WTC11 (cell line): ENCODE results near the gene ZDHHC1. TPM values are rescaled to one million over a fixed set of nuclear protein-coding genes. Genes with fewer than 3 reads are reported as not detected.

ENCODE experiments used
- ATAC-seq: fragments of 200-7000 bp; cut with Tn5 transposase; 2 replicates; pipeline ENCODE4 v1.10.0; 2021; ENCODE audit warnings: mild to moderate bottlenecking, moderate library complexity
- CTCF ChIA-PET: fragments of 300-600 bp; sonication (Branson Sonifier 250); formaldehyde crosslinking; loops from one replicate; lab custom pipeline; 2021; ENCODE audit warnings: antibody characterized with exemption; lab: Charles Lee
- POLR2A ChIA-PET: fragments of 350-600 bp; sonication (Branson Sonifier 250); formaldehyde crosslinking; loops from one replicate; lab custom pipeline; 2021; ENCODE audit warnings: antibody characterized with exemption; lab: Charles Lee
- DNase-seq: peaks from one replicate; pipeline ENCODE4 v3.0.0; 2021; ENCODE audit warnings: low spot score
- H3K27ac Mint-ChIP-seq: 2 replicates; pipeline ENCODE4 v1.8.0; 2021; ENCODE audit warnings: mixed read lengths
- H3K27me3 Mint-ChIP-seq: 2 replicates; pipeline ENCODE4 v1.8.0; 2021; ENCODE audit warnings: low read depth, mild to moderate bottlenecking, moderate library complexity, mixed read lengths
- H3K36me3 Mint-ChIP-seq: 2 replicates; pipeline ENCODE4 v1.8.0; 2021; ENCODE audit warnings: mixed read lengths
- H3K4me1 Mint-ChIP-seq: 2 replicates; pipeline ENCODE4 v1.8.0; 2022; ENCODE audit warnings: mixed read lengths
- H3K4me3 Mint-ChIP-seq: 2 replicates; pipeline ENCODE4 v1.8.0; 2021; ENCODE audit warnings: mild to moderate bottlenecking, moderate library complexity, mixed read lengths
- H3K9me3 Mint-ChIP-seq: 2 replicates; pipeline ENCODE4 v1.8.0; 2021; ENCODE audit warnings: mixed read lengths
- CTCF ChIP-seq: fragments of 200-600 bp; IDR thresholded peaks from 2 replicates; pipeline ENCODE4 v1.8.0; 2022; ENCODE audit warnings: antibody characterized with exemption
- ESRRA ChIP-seq: sonication (generic); formaldehyde crosslinking; IDR thresholded peaks from 2 replicates; pipeline ENCODE4 v1.8.1; 2022; ENCODE audit warnings: mild to moderate bottlenecking, missing genetic modification reagents, borderline replicate concordance
- ETV6 ChIP-seq: sonication (generic); formaldehyde crosslinking; IDR thresholded peaks from 2 replicates; pipeline ENCODE4 v1.8.1; 2022; ENCODE audit warnings: mild to moderate bottlenecking, missing genetic modification reagents
- GTF2I ChIP-seq: fragments of 250-450 bp; sonication (Bioruptor Pico); conservative IDR thresholded peaks from 2 replicates; pipeline ENCODE4 v1.4.0; 2021; ENCODE audit warnings: mild to moderate bottlenecking
- JAZF1 ChIP-seq: fragments of 250-450 bp; sonication (Bioruptor Pico); IDR thresholded peaks from 2 replicates; pipeline ENCODE4 v1.9.0; 2021; ENCODE audit warnings: moderate library complexity, mild to moderate bottlenecking, inconsistent platforms
- MAX ChIP-seq: sonication (generic); formaldehyde crosslinking; IDR thresholded peaks from 2 replicates; pipeline ENCODE4 v1.8.0; 2022; ENCODE audit warnings: mild to moderate bottlenecking, missing genetic modification reagents
- MYBL2 ChIP-seq: sonication (generic); formaldehyde crosslinking; IDR thresholded peaks from 2 replicates; pipeline ENCODE4 v1.8.1; 2023; ENCODE audit warnings: mild to moderate bottlenecking, moderate library complexity, missing genetic modification reagents
- OVOL2 ChIP-seq: fragments of 250-450 bp; sonication (Bioruptor Pico); IDR thresholded peaks from 2 replicates; pipeline ENCODE4 v1.9.0; 2021; ENCODE audit warnings: mild to moderate bottlenecking, borderline replicate concordance
- PRDM15 ChIP-seq: sonication (generic); formaldehyde crosslinking; IDR thresholded peaks from 2 replicates; pipeline ENCODE4 v1.8.0; 2022; ENCODE audit warnings: missing genetic modification reagents
- PRRX2 ChIP-seq: fragments of 250-450 bp; sonication (Bioruptor Pico); IDR thresholded peaks from 2 replicates; pipeline ENCODE4 v1.8.0; 2021; ENCODE audit warnings: mild to moderate bottlenecking
- SP1 ChIP-seq: sonication (generic); formaldehyde crosslinking; conservative IDR thresholded peaks from 2 replicates; pipeline ENCODE4 v1.8.1; 2022; ENCODE audit warnings: missing genetic modification reagents
- STAT6 ChIP-seq: sonication (generic); formaldehyde crosslinking; conservative IDR thresholded peaks from 2 replicates; pipeline ENCODE4 v1.8.1; 2023; ENCODE audit warnings: mild to moderate bottlenecking, low read depth, missing genetic modification reagents, moderate library complexity
- TEAD1 ChIP-seq: sonication (generic); formaldehyde crosslinking; IDR thresholded peaks from 2 replicates; pipeline ENCODE4 v1.8.0; 2022; ENCODE audit warnings: mild to moderate bottlenecking, missing genetic modification reagents
- TEAD4 ChIP-seq: sonication (generic); formaldehyde crosslinking; IDR thresholded peaks from 2 replicates; pipeline ENCODE4 v1.8.0; 2022; ENCODE audit warnings: mild to moderate bottlenecking, missing genetic modification reagents
- ZBTB21 ChIP-seq: sonication (generic); formaldehyde crosslinking; IDR thresholded peaks from 2 replicates; pipeline ENCODE4 v1.8.1; 2023; ENCODE audit warnings: mild to moderate bottlenecking, missing genetic modification reagents, borderline replicate concordance
- ZNF219 ChIP-seq: sonication (generic); formaldehyde crosslinking; IDR thresholded peaks from 2 replicates; pipeline ENCODE4 v1.8.0; 2023; ENCODE audit warnings: missing genetic modification reagents, mild to moderate bottlenecking, borderline replicate concordance
- ZNF263 ChIP-seq: sonication (generic); formaldehyde crosslinking; IDR thresholded peaks from 2 replicates; pipeline ENCODE4 v1.8.1; 2022; ENCODE audit warnings: low read depth, mild to moderate bottlenecking, moderate library complexity, missing genetic modification reagents
- ZNF396 ChIP-seq: fragments of 250-450 bp; sonication (Bioruptor Pico); IDR thresholded peaks from 2 replicates; pipeline ENCODE4 v1.8.0; 2021; ENCODE audit warnings: mild to moderate bottlenecking, moderate library complexity, borderline replicate concordance
- ZNF423 ChIP-seq: fragments of 250-450 bp; sonication (Bioruptor Pico); IDR thresholded peaks from 2 replicates; pipeline ENCODE4 v2.1.2; 2022; ENCODE audit warnings: mild to moderate bottlenecking, moderate library complexity
- total RNA-seq: library from RNA; stranded (reverse); gene quantifications from 3 replicates; pipeline ENCODE4 v1.2.3, GENCODE V29; 2021
- TF ChIP-seq, protein P1 (sequence below): sonication (generic); formaldehyde crosslinking; IDR thresholded peaks from 2 replicates; pipeline ENCODE4 v1.8.0; 2022; ENCODE audit warnings: mild to moderate bottlenecking, missing genetic modification reagents

ZDHHC1 gene
- total RNA-seq, 1 experiment from 2014 or later: 4.2 TPM

DNA sequence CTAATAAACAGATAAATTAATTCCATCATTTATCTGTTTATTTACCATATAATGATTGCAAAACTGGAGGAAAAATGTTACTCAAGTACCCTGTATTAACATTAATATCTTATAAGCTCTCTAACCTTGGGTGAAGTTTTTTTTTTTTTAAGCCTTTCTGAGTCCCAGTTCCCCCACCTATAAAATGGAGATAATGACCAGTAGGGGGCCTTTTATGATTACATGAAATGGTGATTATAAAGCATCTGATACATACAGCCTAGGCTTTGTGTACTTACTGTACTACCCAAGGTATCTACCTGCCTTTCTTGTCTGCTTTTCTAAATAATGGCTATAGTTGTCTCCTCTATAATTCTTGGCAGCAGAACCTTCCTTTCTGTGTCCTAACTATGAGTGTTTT is 67.1 kb downstream of the ZDHHC1 start:
- ATAC-seq: no peak
- no peak overlapping the region for H3K4me3 Mint-ChIP-seq
- TF ChIP-seq OVOL2 (CRISPR knock-in tag) (no peak), STAT6 (CRISPR knock-in tag) (no peak), CTCF (no peak), PRRX2 (CRISPR knock-in tag) (no peak), ESRRA (no peak), MYBL2 (no peak), PRDM15 (no peak), ZNF263 (no peak), ETV6 (CRISPR knock-in tag) (no peak), ZNF396 (CRISPR knock-in tag) (no peak), JAZF1 (CRISPR knock-in tag) (no peak), ZNF219 (CRISPR knock-in tag) (no peak), GTF2I (CRISPR knock-in tag) (no peak), TEAD1 (CRISPR knock-in tag) (no peak), MAX (CRISPR knock-in tag) (no peak), TEAD4 (CRISPR knock-in tag) (no peak), ZNF423 (no peak), ZBTB21 (no peak), SP1 (no peak)
- TF ChIP-seq, protein P1, sequence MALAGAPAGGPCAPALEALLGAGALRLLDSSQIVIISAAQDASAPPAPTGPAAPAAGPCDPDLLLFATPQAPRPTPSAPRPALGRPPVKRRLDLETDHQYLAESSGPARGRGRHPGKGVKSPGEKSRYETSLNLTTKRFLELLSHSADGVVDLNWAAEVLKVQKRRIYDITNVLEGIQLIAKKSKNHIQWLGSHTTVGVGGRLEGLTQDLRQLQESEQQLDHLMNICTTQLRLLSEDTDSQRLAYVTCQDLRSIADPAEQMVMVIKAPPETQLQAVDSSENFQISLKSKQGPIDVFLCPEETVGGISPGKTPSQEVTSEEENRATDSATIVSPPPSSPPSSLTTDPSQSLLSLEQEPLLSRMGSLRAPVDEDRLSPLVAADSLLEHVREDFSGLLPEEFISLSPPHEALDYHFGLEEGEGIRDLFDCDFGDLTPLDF (CRISPR knock-in tag): no peak
- TF ChIP-seq, all 79 proteins: peak for 0
- DNase-seq: no peak
- H3K36me3 Mint-ChIP-seq: no peaks in the 10 kb centered on the region
- no peaks in the 10 kb centered on the region for H3K9me3 Mint-ChIP-seq
- no peak overlapping the region for H3K27ac Mint-ChIP-seq
- no peaks in the 10 kb centered on the region for H3K4me1 Mint-ChIP-seq
- peaks cover 7% of the 10 kb centered on the region for H3K27me3 Mint-ChIP-seq
- ChIA-PET POLR2A (no interaction called here), CTCF (interaction anchor here (0.6 to 2.8 kb wide), 4 partner anchors 22 to 106 kb away, joined by 3 to 8 read pairs (median 3); partner anchors contain the start of genes KCTD19 and LRRC36)
